HL-60 (cell line): ENCODE data around the gene TIMP2.

Source experiments
- DNase-seq, 2 experiments: peaks; one replicate each; pipeline ENCODE4 v3.0.0-alpha.2; 2010 to 2020; ENCODE audit warnings: low read depth in 1 of 2, low spot score in 1 of 2
- H3K27ac ChIP-seq: fragments of 250-450 bp; sonication (Bioruptor Pico); replicated peaks from 2 replicates; pipeline ENCODE4 v1.5.1; 2020; ENCODE audit warnings: mild to moderate bottlenecking, moderate library complexity
- H3K27me3 ChIP-seq: fragments of 250-450 bp; sonication (Bioruptor Pico); 2 replicates; pipeline ENCODE4 v1.5.1; 2021; ENCODE audit warnings: mild to moderate bottlenecking, moderate library complexity; ENCODE audit not compliant: insufficient read depth, poor library complexity, severe bottlenecking
- H3K4me3 ChIP-seq: replicated peaks from 2 replicates; pipeline ENCODE4 v1.5.1; 2011; ENCODE audit warnings: mild to moderate bottlenecking, control low read depth, low read length; ENCODE audit not compliant: insufficient read depth
- CTCF ChIP-seq: IDR thresholded peaks from one replicate; pipeline ENCODE4 v1.5.1; 2011; ENCODE audit warnings: low read length, control low read depth, inconsistent platforms; ENCODE audit not compliant: insufficient read depth
- GABPA ChIP-seq: IDR thresholded peaks from 2 replicates; pipeline ENCODE4 v1.6.1; 2012; ENCODE audit warnings: low read depth
- POLR2AphosphoS5 ChIP-seq: IDR thresholded peaks from 2 replicates; pipeline ENCODE4 v1.6.1; 2012; ENCODE audit warnings: low read depth
- SPI1 ChIP-seq: IDR thresholded peaks from 2 replicates; pipeline ENCODE4 v1.6.1; 2012; ENCODE audit warnings: low read depth, mild to moderate bottlenecking, borderline replicate concordance
- TF ChIP-seq, protein P1 (sequence below): IDR thresholded peaks from 2 replicates; pipeline ENCODE4 v1.6.1; 2012; ENCODE audit warnings: low read depth; ENCODE audit not compliant: insufficient replicate concordance

The TIMP2 gene

DNA sequence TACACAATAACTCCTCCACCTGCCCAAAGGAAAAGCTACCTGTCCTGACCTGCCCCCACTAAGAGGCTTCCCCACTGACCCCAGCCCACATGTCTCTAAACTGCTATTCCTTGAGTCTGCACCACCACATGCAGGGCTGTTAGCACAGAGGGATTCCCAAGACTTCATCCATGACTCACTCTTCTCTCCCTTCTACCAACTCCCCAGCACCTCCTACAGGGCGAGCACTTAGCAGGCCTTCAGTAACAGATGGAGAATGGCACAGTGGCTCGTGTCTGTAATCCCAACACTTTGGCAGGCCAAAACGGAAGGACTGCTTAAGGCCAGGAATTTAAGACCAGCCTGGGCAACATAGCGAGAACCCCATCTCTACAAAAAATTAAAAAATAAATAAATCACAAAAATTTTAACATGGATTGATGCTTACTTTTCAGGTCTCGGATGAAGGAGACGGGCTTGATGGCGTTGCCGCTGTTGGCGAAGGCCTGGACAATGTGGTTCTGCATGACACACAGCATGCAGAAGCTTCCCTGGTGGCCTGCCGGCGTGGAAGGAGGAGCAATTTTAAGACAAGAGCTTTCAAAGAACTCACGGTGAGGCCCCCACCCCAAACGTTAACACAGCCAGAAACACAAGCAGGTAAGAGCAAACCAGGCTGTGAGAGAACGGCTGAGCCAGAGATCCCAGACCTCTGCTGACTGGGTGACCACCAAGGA, 96.6 kb downstream of the TIMP2 start:
- TF ChIP-seq POLR2AphosphoS5 (no peak), SPI1 (no peak), GABPA (no peak), CTCF (no peak)
- TF ChIP-seq, protein P1, sequence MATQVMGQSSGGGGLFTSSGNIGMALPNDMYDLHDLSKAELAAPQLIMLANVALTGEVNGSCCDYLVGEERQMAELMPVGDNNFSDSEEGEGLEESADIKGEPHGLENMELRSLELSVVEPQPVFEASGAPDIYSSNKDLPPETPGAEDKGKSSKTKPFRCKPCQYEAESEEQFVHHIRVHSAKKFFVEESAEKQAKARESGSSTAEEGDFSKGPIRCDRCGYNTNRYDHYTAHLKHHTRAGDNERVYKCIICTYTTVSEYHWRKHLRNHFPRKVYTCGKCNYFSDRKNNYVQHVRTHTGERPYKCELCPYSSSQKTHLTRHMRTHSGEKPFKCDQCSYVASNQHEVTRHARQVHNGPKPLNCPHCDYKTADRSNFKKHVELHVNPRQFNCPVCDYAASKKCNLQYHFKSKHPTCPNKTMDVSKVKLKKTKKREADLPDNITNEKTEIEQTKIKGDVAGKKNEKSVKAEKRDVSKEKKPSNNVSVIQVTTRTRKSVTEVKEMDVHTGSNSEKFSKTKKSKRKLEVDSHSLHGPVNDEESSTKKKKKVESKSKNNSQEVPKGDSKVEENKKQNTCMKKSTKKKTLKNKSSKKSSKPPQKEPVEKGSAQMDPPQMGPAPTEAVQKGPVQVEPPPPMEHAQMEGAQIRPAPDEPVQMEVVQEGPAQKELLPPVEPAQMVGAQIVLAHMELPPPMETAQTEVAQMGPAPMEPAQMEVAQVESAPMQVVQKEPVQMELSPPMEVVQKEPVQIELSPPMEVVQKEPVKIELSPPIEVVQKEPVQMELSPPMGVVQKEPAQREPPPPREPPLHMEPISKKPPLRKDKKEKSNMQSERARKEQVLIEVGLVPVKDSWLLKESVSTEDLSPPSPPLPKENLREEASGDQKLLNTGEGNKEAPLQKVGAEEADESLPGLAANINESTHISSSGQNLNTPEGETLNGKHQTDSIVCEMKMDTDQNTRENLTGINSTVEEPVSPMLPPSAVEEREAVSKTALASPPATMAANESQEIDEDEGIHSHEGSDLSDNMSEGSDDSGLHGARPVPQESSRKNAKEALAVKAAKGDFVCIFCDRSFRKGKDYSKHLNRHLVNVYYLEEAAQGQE: no peak
- H3K27ac ChIP-seq: no peak overlapping the region
- no peak for DNase-seq

GRCh38 chr17:78826836-78827509, 98.2 kb downstream of the TIMP2 start:
- DNase-seq: peak in 1 of 2 experiments; percentile 92
- H3K27me3 ChIP-seq: no peaks in the 10 kb centered on the region
- H3K4me3 ChIP-seq: no peak overlapping the region
- TF ChIP-seq GABPA (0 out of 2 replicates have a peak, but pooled peaks have one; percentile 17), POLR2AphosphoS5 (no peak), SPI1 (peak; percentile 94), CTCF (no peak)
- TF ChIP-seq, protein P1: no peak
- peak overlapping the region; percentile 52 for H3K27ac ChIP-seq

More for the DNA sequence above, 96.6 kb downstream of the TIMP2 start:
- no peak overlapping the region for H3K4me3 ChIP-seq
- H3K27me3 ChIP-seq: no peaks in the 10 kb centered on the region

- Histone ChIP-seq H3K4me3 (no peak overlapping the region), H3K27ac (peak overlapping the region; percentile 50), H3K27me3 (no peaks in the 10 kb centered on the region)
- TF ChIP-seq SPI1: no peak
- TF ChIP-seq, protein P1: no peak
- TF ChIP-seq CTCF: no peak
- TF ChIP-seq POLR2AphosphoS5: no peak
- DNase-seq: no peak
These were observed 98.8 kb downstream of the TIMP2 start for GRCh38 chr17:78826421-78826820.
